ENCODE results near the gene MSMB. TPM values are rescaled to one million over a fixed set of nuclear protein-coding genes. Genes with fewer than 3 reads are reported as not detected.
"Not testable (repeated sequence)": the region's sequence is repeated elsewhere in the genome, so short reads cannot be mapped to it uniquely, and the experiment has no call there.

The MSMB gene, protein sequence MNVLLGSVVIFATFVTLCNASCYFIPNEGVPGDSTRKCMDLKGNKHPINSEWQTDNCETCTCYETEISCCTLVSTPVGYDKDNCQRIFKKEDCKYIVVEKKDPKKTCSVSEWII
- polyA plus RNA-seq (ENCODE audit: insufficient read length in 10 of 10), result not detected
- long read RNA-seq, donor 1, result 0 reads
- long read RNA-seq, donor 2, result 0 reads
- long read RNA-seq, donor 3, result 0 reads
- long read RNA-seq, donor 4, result 0 reads
- long read RNA-seq, donor 5, result 0 reads
- long read RNA-seq, donor 6, result 0 reads
- long read RNA-seq, donor 7, result 0 reads
- long read RNA-seq, donor 8, result 0 reads
- long read RNA-seq, donor 9, result 0 reads

DNA sequence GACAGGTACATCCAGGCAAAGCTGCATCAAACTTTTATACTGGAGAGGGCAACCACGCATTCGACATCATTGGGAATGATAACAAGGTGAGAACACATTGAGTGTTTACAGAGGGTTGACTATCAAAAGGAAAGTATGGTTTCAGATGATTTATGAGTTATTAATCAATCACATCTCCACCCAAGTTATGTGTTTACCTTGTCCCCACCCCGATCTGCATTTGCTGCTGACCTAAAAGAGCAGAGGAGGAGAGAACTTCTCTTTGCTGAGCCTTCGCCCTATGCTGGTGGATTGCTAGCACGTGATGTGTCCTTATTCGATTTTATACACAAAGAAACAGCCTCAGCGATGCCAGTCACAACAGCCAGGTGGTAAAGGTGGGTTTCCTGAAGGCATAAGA is at the start of gene MSMB:
MSMB (minus strand) TSS at position 9 of the 400 bp plus-strand sequence. CDS start 32 bp downstream, outside the sequence.
- no peak for DNase-seq

DNA sequence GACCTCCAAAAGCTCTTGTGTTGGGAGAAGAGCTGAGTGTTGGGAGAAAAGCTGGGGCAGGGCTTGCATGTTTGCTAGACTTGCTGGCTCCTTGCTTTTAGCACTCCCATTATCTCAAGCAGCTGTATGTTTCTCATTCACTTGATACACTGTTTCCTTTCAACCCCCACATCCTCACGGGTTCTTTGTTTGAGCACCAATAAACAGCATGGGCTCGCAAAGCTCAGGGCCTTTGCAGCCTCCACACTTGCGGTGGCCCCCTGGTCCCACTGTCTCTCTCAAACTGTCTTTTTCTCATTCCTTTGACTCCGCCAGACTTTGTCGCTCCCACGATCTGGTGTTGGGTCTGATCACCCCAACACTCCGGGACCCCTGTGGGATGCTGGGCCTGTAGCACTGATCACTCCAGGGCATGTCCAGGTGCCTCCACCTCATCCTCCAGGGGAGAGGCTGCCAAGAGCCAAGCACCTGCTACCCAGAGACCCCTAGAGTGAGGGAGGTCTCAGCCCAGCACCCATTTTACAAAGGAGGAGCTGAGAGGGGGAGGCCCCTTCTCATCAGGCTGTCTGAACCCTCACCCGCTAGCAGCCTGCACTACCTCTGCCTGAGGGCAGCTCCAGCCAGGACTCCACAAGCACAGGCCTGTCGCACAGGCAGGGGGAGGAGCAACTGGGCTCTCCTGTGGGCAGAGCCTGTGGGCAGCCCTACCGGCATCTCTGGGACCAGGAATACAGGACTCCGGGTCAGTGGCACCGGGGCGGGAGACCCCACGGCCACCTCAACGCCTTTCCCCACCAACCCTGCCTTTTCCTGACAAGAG is 49.1 kb upstream of the MSMB start:
- no peak for DNase-seq

DNA sequence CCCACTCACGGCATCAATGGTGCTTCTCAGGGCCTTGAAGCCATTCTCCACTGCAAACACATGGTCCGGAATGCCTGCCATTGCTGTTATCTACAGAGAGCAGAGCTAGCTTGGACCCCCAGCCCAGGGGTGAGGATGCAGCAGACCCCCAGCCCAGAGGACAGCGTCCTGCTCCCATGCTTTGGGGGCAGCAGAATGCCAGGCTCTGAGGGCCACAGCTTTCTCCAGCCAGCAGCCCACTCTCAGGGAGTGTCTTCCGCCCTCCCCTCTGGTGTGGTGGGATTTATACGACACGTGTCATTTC is 48.1 kb upstream of the MSMB start:
- no peak for DNase-seq

DNA sequence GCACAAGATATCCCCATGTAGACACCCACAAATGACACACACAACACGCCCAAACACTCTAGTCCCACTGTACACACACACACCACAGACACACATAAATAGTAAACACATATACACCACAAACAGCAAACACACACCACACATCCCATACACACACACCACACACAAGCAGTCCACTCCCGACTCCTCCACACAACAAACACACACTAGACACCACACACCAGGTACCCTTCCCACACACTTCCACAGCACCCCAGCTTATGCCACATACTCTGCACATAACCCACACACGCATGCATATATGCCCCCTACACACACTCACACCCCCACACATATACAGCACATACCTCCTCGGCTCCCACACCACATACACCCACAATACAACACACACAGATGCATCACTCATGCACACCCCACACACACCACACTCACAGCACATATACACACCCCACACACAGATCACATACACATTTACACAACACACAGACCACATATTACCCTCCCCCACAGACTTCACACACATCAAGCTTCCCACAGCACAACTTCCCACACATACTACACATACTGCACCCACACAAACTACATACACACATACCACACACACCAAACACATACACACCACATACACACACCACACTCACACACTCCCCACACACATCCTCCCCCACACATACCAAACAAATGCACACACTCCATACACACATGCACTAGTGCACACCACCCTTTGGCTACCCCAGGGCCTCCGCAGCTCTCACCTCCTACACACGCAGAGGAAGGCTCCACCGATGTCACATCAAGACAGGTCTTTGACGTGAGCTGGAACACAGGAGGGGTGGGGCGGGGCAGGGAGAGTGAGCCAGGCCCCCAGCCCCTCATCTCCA is 47.5 kb upstream of the MSMB start:
- not testable (repeated sequence) for DNase-seq

DNA sequence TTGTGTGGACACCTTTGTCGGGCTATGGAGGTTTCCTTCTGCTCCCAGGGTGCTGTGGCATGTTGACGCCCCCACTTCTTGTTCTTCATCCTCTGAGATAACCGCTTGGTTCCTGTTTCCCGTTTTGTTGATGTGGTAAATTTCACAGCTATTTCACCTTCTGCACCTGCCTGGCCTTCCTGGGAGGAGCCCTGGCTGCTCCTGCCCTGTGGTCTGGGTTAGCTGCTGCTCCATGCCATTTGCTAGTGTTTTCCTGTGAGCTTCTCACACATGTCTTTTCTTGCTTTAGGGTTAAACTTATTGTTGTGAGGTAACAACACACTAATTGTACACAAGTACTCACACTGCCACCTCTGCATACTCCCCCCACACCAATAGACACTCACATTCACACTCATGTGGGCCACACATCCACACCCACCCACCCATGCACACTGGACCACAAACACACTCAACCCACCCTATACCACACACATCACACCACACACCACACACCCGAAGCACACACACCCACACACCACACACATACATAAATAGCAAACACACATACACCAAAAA is 46.5 kb upstream of the MSMB start:
- no peak for DNase-seq

DNA sequence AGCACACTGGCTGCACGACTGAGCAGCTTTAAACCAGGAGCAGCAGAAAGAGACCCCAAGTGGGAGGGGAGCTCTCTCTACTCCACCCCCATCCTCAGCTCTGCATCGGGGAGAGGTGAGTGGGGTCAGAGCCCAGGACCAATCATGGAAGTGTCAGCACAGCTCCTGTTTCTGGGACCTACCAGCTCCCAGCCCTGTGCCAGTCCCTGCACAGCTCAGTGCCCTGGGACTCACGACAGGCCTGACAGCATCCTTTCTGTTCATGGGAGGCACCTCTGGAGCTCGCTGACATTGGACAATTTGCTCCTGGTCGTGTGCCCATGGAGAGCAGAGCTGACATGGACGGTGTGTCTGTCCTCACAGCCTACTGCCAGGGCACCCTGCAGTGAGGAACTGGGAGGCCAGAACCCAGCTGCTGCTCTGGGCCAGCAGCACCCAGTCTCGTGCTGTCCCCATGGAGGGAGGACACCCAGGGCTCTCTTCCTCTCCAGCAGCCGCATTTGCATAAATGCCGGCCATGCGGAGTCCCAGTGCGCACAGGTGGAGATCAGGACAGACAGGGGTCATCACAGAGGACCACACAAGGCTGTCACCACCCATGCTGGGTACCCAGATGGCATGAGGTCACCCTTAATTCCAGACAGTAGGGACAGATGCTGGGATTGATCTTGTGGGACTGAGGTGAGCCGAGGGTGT is 45.9 kb upstream of the MSMB start:
- peak in 1 of 3 donors; percentile 5 for DNase-seq

DNA sequence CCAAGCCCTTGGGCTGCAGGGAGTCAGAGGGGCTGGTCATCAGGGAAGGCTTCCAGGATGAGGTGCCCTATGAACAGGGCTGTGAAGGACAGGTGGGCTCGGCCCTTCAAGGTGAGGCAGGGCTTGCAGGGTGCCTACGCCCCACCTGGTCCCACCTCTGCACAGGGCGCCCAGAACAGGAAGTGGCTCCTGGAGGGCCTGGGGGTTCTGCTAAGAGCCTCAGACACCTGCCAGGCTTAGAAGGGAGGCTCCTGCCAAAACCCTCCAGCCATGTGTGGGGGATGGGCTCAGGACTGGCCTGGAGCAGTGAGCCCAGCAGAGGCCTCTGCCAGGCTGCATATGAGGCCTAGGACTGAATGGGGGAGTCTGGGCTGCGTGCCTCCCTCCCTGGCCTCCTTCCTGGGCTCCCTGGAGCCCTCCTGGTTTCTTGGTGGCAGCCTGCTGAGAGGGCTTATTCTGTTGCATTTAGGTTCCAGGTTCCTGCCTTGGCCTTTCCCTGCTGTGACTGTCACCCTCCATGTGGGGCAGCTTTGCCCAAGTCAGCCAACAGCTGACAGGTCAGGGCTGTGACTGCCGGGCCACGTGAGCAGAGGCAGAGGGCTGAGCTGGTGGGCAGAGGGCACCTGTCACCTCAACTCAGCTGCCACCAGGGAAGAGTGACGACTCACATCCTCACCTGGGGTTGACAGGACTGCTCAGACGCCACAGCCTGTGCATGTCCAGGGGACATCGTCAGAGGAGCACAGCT is 45.2 kb upstream of the MSMB start:
- DNase-seq, result no peak

DNA sequence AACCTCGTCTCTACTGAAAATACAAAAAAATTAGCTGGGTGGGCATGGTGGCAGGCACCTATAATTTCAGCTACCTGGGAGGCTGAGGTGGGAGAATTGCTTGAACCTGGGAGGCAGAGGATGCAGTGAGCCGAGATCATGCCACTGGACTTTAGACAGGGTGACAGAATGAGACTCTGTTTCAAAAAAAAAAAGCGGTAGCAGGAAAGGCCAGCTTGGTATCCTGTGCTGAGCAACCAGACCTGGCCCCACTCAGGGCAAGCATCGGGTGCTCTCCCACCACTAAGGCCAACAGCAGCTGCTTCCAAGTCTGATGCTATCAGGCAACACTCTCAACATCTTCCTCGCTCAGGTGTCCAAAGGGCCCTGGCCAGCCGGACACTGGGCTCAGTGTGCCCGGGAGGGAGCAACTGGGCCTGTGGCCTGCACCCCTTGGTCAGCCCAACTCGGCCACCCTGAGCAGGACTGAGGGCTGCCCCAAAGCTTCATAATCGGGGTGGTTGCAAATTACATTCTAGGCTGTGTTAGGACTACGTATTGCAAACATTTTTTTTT is 44.3 kb upstream of the MSMB start:
- no peak for DNase-seq

DNA sequence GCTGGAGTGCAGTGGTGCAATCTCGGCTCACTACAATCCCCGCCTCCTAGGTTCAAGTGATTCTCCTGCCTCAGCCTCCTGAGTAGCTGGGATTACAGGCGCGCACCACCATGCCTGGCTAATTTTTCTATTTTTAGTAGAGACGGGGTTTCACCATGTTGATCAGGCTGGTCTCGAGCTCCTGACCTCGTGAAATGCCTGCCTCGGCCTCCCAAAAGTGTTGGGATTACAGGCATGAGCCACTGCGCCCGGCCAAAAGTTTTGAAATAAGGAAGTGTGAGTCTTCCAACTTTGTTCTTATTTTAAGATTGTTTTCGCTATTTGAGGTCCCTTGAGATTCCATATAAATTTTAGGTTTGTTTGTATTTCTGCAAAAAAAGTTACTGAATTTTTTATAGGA is 41.3 kb upstream of the MSMB start:
- DNase-seq, result not testable (repeated sequence)

DNA sequence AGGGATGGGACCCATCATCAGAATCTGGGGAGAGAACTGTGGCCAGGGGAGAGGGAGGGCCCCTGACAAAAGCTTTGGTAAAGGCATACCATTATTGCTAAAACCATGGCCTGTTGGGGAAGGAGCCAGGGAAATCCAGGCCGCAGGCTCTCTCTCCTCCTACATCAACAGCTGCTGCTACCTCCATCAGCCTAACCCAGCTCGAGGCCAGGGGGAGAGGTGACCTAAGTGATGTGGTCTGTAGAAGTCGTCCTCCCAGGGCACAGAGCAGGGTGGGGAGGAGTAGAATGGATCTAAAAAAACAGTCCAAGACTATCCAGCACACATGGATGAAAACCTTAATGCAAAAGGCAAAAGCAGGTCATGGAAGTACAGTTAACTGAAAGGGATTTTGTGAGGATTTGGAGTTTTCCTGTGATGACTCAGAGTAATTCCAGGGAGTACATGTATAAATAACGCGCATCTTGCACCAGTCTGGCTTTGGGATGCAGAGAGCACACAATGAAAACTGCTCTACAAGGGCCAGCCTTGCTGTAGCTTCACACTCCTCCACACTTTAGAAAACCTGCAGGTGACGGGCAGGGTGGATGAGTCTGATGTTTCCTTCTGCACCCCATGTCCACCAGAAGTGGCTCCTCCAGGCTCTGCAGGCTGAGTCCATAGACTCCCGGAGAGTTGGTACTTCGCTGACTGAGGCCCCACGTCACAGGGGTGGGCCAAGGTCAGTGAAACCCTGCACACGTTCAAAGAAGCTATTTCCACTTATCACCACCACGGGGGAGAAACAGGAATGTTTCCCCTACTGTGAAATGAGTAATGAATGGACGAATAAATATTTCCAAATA is 38.5 kb upstream of the MSMB start:
- DNase-seq, result no peak

DNA sequence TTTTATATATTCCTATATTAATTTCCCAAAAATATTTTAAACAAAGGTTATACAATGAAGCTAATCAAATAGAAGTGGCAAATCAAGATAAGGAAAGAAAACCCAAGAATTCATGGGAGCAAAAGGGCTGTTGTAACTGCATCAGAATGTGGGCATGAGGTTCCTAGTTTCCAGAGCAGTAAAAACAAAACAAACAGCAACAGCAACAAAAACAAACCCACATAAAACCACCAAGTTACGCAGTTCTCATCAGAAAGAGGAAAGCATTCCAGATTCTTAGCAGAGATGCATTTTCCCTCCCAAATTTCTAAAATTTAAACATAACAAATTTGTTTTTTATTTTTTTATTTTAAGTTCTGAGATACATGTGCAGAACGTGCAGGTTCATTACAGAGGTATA is 34.8 kb upstream of the MSMB start:
- DNase-seq, result no peak

DNA sequence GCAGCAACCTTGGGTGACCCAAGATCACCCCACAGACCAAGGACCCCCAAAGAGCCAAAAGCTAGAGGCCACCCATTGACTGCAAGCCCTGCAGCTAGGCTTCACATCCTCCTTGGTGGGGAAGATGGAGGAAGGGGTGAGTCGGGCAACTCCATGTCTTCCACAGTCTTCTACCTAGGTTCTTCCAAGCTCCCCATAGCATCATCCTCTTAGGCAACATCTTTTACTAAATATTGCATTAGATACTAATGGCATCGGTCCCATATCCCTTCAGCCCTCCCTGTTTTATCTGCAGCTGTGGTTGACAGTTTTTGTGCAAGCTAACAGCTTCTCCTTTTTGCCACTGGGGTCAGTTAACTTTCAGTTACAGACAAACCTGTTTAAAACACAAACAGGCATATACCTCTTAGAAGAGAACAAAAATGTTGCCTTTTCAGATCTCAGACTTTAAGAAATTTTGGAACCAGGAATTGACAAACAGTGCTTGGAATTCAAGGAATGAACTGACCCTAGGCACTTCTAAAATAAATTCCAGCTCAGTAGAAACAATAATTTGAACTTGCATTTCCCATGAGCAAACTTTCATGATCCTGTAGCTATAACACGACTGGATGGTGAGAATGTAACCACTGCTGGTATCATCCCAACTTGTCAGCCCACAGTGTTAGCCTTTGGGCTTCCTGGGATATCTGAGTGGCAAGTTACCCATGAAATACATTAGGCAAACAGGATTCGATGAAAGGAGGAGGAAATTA is 33.9 kb upstream of the MSMB start:
- no peak for DNase-seq

DNA sequence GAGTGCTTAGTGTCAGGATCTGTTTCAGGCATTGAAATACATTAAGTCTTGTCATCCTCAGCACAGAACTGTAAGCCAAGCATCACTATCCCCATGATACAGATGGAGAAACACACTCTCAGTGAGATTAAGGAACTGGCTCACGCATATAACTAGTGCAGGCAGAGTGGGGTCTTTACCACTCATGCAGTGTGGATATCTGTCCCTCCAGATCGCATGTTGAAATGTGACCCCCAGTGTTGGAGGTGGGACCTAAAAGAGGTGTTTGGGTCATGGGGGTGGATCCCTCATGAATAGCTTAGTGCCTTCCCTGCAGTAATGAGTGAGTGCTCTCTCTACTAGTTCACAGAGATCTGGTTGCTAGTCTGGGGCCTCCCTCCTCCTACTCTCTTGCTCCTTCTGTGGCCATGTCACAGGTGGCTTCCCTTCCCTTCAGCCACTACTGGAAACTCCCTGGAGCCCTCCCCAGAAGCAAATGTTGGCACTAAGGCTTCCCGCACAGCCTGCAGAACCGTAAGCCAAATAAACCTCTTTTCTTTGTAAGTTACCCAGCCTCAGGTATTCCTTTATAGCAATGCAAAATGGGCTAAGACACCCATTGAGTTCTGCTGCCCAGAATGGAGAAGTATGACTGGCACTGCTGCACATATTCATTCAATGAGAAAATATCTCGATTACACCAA is 31.8 kb upstream of the MSMB start:
- no peak for DNase-seq

DNA sequence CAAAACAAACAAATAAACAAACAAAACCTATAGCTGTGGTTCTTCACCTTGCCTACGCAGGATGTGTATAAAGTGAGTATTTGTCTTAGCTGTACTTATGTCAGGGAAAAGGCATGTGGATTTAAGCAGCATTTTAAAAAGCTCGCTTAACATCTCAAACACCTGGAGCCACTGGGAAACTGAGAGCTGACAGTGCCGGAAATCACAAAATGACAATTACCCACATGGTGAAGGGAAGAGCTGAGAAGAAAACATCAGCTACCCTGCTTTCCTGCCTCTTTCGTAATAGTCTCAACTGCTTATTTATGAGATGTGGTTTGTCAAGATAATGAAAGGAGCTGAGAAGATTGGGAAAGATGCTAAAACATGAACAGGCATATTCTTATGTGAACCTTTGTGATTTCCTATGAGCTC is 31.1 kb upstream of the MSMB start:
- no peak for DNase-seq

DNA sequence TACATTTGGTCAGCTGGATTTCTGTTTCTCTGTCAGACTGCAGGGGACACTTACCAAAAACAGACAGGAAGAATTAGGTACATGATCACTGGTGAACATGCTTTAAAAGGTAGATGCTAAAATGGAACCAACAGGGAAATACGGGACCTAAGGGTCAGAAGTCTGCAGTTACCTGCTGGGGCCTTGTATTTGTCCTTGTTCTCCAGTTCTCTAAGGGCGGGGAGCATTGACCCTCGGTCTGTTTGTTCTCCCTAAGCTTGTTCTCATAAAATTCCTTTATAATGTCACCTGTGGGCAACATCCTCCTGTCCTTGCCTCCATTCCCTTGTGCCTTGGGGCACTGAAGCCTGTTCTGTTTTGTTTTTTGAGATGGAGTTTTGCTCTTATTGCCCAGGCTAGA is 29.8 kb upstream of the MSMB start:
- no peak for DNase-seq

DNA sequence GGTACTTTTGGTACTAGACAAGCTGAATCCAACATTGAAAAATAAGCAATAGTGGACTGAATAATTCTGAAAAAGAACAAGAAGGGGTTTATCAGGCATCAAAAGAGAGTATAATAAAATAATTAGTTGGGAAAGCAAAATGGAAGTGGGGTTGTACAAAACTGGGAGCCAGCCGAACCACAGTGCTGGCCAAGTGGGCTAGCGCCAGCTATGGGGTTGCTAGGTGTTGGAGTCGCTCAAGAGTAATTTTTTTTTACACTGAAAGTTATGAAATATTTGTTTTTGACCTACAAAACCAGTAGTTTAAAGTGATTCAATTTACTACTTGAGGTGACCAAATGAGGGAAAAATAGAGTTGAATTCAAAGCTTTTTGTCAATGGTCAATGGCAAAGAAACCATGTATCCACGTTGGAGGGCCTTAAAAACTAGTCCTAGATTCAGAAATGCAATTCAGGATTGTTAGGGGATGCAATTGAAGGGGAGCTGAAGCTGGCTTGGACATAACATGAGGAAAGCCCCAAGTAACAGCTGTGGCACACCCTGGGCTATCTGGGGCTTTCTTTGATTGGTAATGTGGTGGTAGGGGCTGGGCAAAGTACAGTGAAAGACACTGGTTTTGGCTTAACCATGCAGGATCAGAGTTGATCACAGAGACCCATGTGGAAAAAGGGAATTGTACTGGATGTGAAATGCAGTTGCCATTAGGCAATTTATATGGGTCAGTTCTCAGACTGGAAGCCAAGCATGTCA is 28.3 kb upstream of the MSMB start:
- no peak for DNase-seq

DNA sequence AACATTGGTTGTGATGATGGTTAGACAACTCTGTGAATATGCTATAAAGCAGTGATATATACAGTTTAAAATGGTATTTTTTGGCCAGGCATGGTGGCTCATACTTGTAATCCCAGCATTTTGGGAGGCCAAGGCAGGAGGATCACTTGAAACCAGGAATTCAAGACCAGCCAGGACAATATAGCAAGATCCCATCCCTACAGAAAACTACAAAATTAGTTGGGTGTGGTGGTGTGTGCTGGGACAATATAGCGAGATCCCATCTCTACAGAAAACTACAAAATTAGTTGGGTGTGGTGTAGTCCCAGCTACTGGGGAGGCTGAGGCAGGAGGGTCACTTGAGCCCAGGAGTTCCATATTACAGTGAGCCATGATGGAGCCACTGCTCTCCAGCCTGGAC is 27.5 kb upstream of the MSMB start:
- no peak for DNase-seq

Data from muscle of back (tissue), 13 donors.